K562 (cell line): Measurements from ENCODE around the gene ATP5PD. TPM values are rescaled to one million over a fixed set of nuclear protein-coding genes. Genes with fewer than 3 reads are reported as not detected.
A peak's percentile ranks its signal among the peaks of the same experiment; 100 is the strongest.

Source experiments
- ADNP ChIP-seq: fragments of 200-800 bp; sonication (Bioruptor generic); IDR thresholded peaks from 2 replicates; pipeline ENCODE4 v1.6.1; 2016; ENCODE audit warnings: missing genetic modification characterization, missing compliant biosample characterization
- C11orf30 ChIP-seq: fragments of 450-650 bp; IDR thresholded peaks from 2 replicates; pipeline ENCODE4 v1.6.1; 2016; ENCODE audit warnings: low read depth, mild to moderate bottlenecking
- CAMTA2 ChIP-seq: fragments of 250-450 bp; sonication (Bioruptor Pico); conservative IDR thresholded peaks from 2 replicates; pipeline ENCODE4 v1.5.1; 2022
- DMBX1 ChIP-seq: fragments of 250-450 bp; sonication (Bioruptor Pico); IDR thresholded peaks from 2 replicates; pipeline ENCODE4 v1.8.0; 2022; ENCODE audit warnings: inconsistent platforms, mild to moderate bottlenecking, moderate library complexity, borderline replicate concordance
- EP300 ChIP-seq: IDR thresholded peaks from 2 replicates; pipeline ENCODE4 v1.6.1; 2012; ENCODE audit warnings: low read length, improper control_type of control experiment
- GATAD2A ChIP-seq: fragments of 450-650 bp; IDR thresholded peaks from 2 replicates; pipeline ENCODE4 v1.6.1; 2017
- HMGN3 ChIP-seq: IDR thresholded peaks from 2 replicates; pipeline ENCODE4 v1.6.1; 2011; ENCODE audit warnings: borderline replicate concordance, low read depth, mild to moderate bottlenecking, mixed read lengths, low read length; ENCODE audit not compliant: insufficient read length; ENCODE audit errors: extremely low read depth
- HNRNPLL ChIP-seq: fragments of 200-400 bp; formaldehyde crosslinking; IDR thresholded peaks from 2 replicates; pipeline ENCODE4 v1.6.1; 2017; ENCODE audit warnings: low read length, low read depth, mild to moderate bottlenecking; ENCODE audit not compliant: poor library complexity, severe bottlenecking
- JUN ChIP-seq, 2 experiments: sonication (generic) in 1 of 2; formaldehyde crosslinking in 1 of 2; IDR thresholded peaks; 2 replicates each; pipeline versions ENCODE4 v1.6.1 to v1.8.0; 2012 to 2022; ENCODE audit warnings: borderline replicate concordance in 2 of 2, mild to moderate bottlenecking in 2 of 2, improper control_type of control experiment in 1 of 2, low read depth in 1 of 2, low read length in 1 of 2, missing genetic modification reagents in 1 of 2
- MAZ ChIP-seq, 2 experiments: fragments of 450-650 bp in 1 of 2; sonication (generic) in 1 of 2; formaldehyde crosslinking; IDR thresholded peaks in 1 of 2; conservative IDR thresholded peaks in 1 of 2; 2 replicates each; pipeline versions ENCODE4 v1.4.0 to v1.5.0; 2020; ENCODE audit warnings: mild to moderate bottlenecking in 1 of 2, missing genetic modification reagents in 1 of 2
- MCM2 ChIP-seq: fragments of 450-650 bp; IDR thresholded peaks from 2 replicates; pipeline ENCODE4 v1.6.1; 2017; ENCODE audit warnings: low read depth, mild to moderate bottlenecking
- MEF2D ChIP-seq: conservative IDR thresholded peaks from 2 replicates; pipeline ENCODE4 v1.6.1; 2016; ENCODE audit warnings: low read depth, missing genetic modification characterization, missing compliant biosample characterization
- MYC ChIP-seq, 2 experiments: fragments of 250-450 bp in 1 of 2; sonication (Bioruptor Pico) in 1 of 2; IDR thresholded peaks; 2 replicates each; pipeline versions ENCODE4 v1.5.1 to v1.6.1; 2012 to 2021; ENCODE audit warnings: low read depth in 2 of 2, borderline replicate concordance in 1 of 2, improper control_type of control experiment in 1 of 2, low read length in 1 of 2, mild to moderate bottlenecking in 1 of 2, moderate library complexity in 1 of 2
- PURB ChIP-seq: sonication (generic); formaldehyde crosslinking; IDR thresholded peaks from 2 replicates; pipeline ENCODE4 v1.9.0; 2021; ENCODE audit warnings: low read depth, mild to moderate bottlenecking, missing genetic modification reagents
- SMARCB1 ChIP-seq: IDR thresholded peaks from 2 replicates; pipeline ENCODE4 v1.6.1; 2011; ENCODE audit warnings: improper control_type of control experiment, low read depth; ENCODE audit not compliant: insufficient read length
- TAF15 ChIP-seq: fragments of 200-400 bp; formaldehyde crosslinking; IDR thresholded peaks from 2 replicates; pipeline ENCODE4 v1.6.1; 2017; ENCODE audit warnings: mild to moderate bottlenecking, low read depth, low read length, moderate library complexity
- ZFP1 ChIP-seq: fragments of 450-650 bp; formaldehyde crosslinking; IDR thresholded peaks from 2 replicates; pipeline ENCODE4 v1.4.0; 2020; ENCODE audit warnings: mild to moderate bottlenecking, mixed read lengths
- ZNF3 ChIP-seq: fragments of 250-450 bp; sonication (Bioruptor Pico); IDR thresholded peaks from 2 replicates; pipeline ENCODE4 v1.5.0; 2021; ENCODE audit warnings: mild to moderate bottlenecking, moderate library complexity
- ZNF431 ChIP-seq: sonication (generic); formaldehyde crosslinking; IDR thresholded peaks from 2 replicates; pipeline ENCODE4 v1.8.0; 2022; ENCODE audit warnings: mild to moderate bottlenecking, missing genetic modification reagents
- ZNF583 ChIP-seq: fragments of 250-450 bp; sonication (Bioruptor Pico); IDR thresholded peaks from 2 replicates; pipeline ENCODE4 v1.4.0; 2020
- ZNF785 ChIP-seq: fragments of 250-450 bp; sonication (Bioruptor Pico); IDR thresholded peaks from 2 replicates; pipeline ENCODE4 v1.4.0; 2020; ENCODE audit warnings: mild to moderate bottlenecking
- polyA plus RNA-seq, 8 experiments: library from polyadenylated mRNA; depleted of rRNA in 4 of 8; stranded (reverse) in 5 of 8; unstranded in 3 of 8; fragments of >200 nt; fragmentation: Nextera tagmentation in 2 of 8; fragmentation: Illumina TruSeq in 1 of 8; extraction: Ambion mirVana in 2 of 8; extraction: Trizol in 1 of 8; gene quantifications; 2 replicates each; pipeline versions ENCODE4 v1.2.1 to v1.2.3, GENCODE V29; 2011 to 2014; ENCODE audit warnings: inconsistent platforms in 1 of 8, missing spikeins in 1 of 8
- total RNA-seq, 7 experiments: library from RNA; depleted of rRNA in 6 of 7; stranded (reverse); fragments of >200 nt in 6 of 7; fragmentation: Illumina TruSeq in 2 of 7; extraction: Trizol in 2 of 7; gene quantifications; 2 replicates each; pipeline versions ENCODE4 v1.2.1 to v1.2.3, GENCODE V29; 2011 to 2021; ENCODE audit warnings: low replicate concordance in 1 of 7
- TF ChIP-seq, protein P1 (sequence below): fragments of 250-450 bp; sonication (Bioruptor Pico); IDR thresholded peaks from 2 replicates; pipeline ENCODE4 v1.9.0; 2021; ENCODE audit warnings: mild to moderate bottlenecking, inconsistent platforms
- TF ChIP-seq, protein P2 (sequence below): sonication (generic); formaldehyde crosslinking; IDR thresholded peaks from 2 replicates; pipeline ENCODE4 v1.9.0; 2022; ENCODE audit warnings: mild to moderate bottlenecking, missing genetic modification reagents
- TF ChIP-seq, protein P3 (sequence below): fragments of 450-650 bp; IDR thresholded peaks from 2 replicates; pipeline ENCODE4 v1.7.0; 2016; ENCODE audit warnings: borderline replicate concordance

Gene ATP5PD
- total and polyA plus RNA-seq, 9 of the 15 experiments (the other 6 are each of a cell fraction or from before 2014, with no cell fraction given), result 271 to 828 (median 432) TPM

DNA sequence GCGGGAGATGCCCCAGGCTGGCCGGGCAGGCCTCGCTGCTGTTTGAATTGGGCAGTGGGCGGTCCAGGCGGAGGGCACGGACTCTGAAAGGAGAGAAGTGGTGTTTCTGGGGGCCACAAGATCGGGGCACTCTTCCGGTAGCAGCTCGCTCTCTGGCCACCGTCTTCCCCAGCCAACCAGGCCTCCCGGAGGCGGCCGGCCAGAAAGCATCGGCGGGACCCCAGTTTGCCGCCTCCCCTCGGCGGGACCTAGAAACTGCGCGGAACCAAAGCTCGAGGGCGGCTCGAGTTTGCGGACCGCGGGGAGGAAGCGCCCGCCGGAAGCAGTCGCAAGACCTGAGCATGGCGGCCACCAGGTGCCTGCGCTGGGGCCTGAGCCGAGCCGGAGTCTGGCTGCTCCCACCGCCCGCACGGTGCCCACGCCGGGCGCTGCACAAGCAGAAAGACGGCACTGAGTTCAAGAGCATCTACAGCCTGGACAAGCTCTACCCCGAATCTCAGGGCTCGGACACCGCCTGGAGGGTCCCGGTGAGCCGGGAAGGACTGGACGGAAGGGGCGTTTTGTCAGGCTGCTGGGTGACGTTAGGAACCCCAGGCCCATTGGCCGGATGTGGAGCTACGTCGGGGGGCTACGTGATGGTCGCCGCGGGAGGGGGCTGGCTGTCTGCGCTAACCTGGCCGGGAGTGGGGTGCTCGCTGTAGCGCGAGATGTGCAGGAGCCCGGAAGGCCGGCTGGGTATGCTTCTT lies 34.2 kb downstream of the ATP5PD start, which contains the start of gene MRPL58 (continued):
- peak; percentile 94 for TF ChIP-seq MYC (IDR thresholded peaks at IDR 0.05; ENCODE audit: low read depth, low read length)
- TF ChIP-seq MYC (CRISPR knock-in tag; IDR thresholded peaks at IDR 0.05; ENCODE audit: borderline replicate concordance, low read depth), result peak; percentile 82; the same call in 1 of the 2 replicates
- no peak for TF ChIP-seq SMARCB1
- TF ChIP-seq GATAD2A, result peak; percentile 83; the same call in 1 of the 2 replicates
- peak; percentile 82 to 94 for TF ChIP-seq MAZ (CRISPR knock-in tag; conservative IDR thresholded peaks at IDR 0.05 in 1 of 2, IDR thresholded peaks at IDR 0.05 in 1 of 2)
- TF ChIP-seq ZNF785 (CRISPR knock-in tag), result no peak
- TF ChIP-seq ZNF431 (CRISPR knock-in tag), result peak; percentile 59; the same call in 1 of the 2 replicates
- TF ChIP-seq ZNF583 (CRISPR knock-in tag), result 0 out of 2 replicates have a peak, but pooled peaks have one; percentile 55
- no peak for TF ChIP-seq CAMTA2 (CRISPR knock-in tag)
- TF ChIP-seq ADNP (tag), result no peak
- TF ChIP-seq, protein P1, sequence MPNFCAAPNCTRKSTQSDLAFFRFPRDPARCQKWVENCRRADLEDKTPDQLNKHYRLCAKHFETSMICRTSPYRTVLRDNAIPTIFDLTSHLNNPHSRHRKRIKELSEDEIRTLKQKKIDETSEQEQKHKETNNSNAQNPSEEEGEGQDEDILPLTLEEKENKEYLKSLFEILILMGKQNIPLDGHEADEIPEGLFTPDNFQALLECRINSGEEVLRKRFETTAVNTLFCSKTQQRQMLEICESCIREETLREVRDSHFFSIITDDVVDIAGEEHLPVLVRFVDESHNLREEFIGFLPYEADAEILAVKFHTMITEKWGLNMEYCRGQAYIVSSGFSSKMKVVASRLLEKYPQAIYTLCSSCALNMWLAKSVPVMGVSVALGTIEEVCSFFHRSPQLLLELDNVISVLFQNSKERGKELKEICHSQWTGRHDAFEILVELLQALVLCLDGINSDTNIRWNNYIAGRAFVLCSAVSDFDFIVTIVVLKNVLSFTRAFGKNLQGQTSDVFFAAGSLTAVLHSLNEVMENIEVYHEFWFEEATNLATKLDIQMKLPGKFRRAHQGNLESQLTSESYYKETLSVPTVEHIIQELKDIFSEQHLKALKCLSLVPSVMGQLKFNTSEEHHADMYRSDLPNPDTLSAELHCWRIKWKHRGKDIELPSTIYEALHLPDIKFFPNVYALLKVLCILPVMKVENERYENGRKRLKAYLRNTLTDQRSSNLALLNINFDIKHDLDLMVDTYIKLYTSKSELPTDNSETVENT (CRISPR knock-in tag), result 0 out of 2 replicates have a peak, but pooled peaks have one; percentile 37
- no peak for TF ChIP-seq MCM2
- TF ChIP-seq, protein P2, sequence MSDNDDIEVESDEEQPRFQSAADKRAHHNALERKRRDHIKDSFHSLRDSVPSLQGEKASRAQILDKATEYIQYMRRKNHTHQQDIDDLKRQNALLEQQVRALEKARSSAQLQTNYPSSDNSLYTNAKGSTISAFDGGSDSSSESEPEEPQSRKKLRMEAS (CRISPR knock-in tag), result peak; percentile 85
- TF ChIP-seq ZFP1 (CRISPR knock-in tag), result no peak
- no peak for TF ChIP-seq ZNF3 (CRISPR knock-in tag)
- peak; percentile 97 for TF ChIP-seq C11orf30
- TF ChIP-seq HNRNPLL, result peak; percentile 65
- peak; percentile 63 for TF ChIP-seq JUN (IDR thresholded peaks at IDR 0.05; ENCODE audit: borderline replicate concordance, low read depth, low read length)
- no peak; the same call in 1 of the 2 replicates for TF ChIP-seq JUN (CRISPR knock-in tag; IDR thresholded peaks at IDR 0.05; ENCODE audit: borderline replicate concordance)
- TF ChIP-seq, protein P3, sequence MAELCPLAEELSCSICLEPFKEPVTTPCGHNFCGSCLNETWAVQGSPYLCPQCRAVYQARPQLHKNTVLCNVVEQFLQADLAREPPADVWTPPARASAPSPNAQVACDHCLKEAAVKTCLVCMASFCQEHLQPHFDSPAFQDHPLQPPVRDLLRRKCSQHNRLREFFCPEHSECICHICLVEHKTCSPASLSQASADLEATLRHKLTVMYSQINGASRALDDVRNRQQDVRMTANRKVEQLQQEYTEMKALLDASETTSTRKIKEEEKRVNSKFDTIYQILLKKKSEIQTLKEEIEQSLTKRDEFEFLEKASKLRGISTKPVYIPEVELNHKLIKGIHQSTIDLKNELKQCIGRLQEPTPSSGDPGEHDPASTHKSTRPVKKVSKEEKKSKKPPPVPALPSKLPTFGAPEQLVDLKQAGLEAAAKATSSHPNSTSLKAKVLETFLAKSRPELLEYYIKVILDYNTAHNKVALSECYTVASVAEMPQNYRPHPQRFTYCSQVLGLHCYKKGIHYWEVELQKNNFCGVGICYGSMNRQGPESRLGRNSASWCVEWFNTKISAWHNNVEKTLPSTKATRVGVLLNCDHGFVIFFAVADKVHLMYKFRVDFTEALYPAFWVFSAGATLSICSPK, result no peak
- peak; percentile 40; the same call in 1 of the 2 replicates for TF ChIP-seq EP300
- TF ChIP-seq PURB, result no peak
- TF ChIP-seq TAF15, result no peak
- TF ChIP-seq MEF2D (tag), result no peak
- peak; percentile 84 for TF ChIP-seq HMGN3
- TF ChIP-seq DMBX1 (CRISPR knock-in tag), result peak; percentile 74
